GM19372 (cell line): ENCODE data around the gene EIF4E3.
A peak's percentile ranks its signal among the peaks of the same experiment; 100 is the strongest.

Experiments used
- ATAC-seq: cut with Tn5 transposase; IDR thresholded peaks from one replicate; pipeline ENCODE4 v1.9.1; 2021; ENCODE audit warnings: mild to moderate bottlenecking, low read depth, moderate library complexity; ENCODE audit not compliant: unreplicated experiment

EIF4E3 gene

DNA sequence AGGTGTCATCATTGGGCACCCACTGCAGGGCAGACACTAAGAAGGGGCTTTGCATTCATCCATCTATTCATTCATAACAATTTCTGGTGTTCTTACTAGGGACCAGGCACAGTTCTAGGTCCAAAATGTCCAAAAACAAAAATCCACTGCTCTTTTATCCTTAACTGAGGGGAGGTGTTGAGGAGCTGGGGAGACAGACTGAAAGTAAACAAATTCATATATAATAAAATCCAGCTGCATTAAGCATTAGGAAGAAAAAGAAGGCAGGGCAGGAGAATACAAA lies 1.1 kb downstream of the EIF4E3 start:
- no peak for ATAC-seq

DNA sequence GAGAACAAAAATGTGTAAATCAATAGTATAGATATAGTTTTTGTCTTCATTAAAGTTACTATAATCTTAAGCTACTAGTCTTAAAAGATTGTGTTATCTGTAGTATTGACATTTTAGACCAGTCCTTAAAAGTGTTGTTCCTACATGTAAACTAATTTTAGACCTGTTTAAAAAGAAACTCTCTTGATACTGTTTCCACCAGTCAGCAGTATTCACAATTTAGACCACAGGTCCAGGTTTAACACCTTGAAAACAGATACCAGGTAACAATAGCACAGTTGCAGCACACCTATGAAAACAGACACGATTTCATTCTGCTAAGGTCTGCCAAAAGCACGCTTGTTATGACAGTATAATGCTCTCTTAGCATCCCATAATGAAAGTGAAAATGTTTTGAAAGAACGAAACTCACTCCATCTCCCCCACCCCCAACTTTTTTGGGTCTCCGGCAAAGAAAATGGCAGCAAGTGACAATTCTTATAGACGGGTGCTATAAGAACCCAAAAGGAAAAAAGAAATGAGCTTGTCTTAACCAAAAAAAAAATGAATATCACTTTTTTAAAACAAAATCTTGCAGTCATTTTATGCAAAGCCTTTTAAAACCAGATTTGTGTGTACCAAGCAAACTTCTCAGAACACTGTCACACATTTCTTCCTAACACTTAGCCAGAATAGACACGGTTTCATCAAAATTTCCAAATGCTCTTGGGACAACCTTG lies 1.6 kb downstream of the EIF4E3 start:
- no peak for ATAC-seq

DNA sequence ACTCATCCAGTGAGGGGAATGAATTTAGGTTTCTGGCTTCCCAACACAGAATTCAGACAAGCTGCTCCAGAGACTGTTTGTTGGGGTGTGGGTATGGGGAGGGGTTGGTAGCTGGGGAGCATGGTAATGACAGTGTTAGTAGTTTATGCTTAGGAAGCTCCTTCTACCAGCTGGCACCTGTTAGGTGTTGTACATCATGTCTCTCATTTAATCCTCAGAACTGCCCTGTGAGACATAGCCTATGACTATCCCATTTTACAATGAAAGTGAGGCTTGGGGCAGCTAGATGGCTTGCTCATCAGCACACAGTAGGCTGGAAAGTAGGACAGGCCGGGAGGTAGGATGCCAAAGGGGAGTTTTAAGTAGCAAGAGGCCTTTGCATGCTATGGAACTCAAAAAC lies 2.5 kb downstream of the EIF4E3 start:
- ATAC-seq = no peak

DNA sequence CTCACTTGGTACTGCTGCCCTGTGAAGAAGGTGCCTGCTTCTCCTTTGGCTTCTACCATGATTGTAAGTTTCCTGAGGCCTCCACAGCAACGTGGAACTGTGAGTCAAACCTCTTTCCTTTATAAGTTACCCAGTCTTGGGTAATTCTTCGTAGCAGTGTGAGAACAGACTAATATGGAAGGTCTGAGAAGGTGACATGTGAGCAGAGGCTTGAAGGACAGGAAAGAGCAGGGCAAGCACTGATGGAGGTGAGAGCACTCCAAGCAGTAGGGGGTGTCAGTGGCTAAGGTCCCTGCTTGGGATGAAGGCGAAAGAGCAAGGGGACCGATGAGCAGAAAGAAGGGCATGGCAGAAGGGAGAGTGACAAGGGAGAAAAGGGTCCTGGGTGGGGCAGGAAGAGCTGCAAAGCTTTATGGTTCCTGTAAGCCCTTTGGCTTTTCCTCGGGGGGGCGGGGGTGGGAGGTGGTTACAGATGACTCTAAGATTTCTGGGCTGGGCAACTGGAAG lies 3.5 kb downstream of the EIF4E3 start:
- ATAC-seq = no peak

DNA sequence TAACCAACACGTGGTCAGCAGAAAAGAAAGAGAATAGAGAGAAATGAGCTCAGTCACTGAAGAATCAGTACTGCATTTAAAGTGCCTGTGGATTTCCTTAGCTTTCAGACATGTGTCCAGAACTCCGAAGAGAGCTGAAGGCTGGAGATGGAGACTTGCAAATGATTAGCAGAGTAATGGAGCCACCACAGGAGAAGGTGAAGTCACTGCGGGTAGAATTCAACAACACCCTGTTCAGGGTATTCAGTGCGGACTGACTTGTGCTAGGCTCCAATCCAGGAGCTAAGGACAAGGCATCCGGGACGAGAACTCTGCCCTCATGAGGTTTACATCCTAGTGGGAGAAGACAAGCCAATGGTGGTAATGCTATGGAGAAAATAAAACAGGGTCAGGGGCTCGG lies 4.2 kb downstream of the EIF4E3 start:
- no peak for ATAC-seq

DNA sequence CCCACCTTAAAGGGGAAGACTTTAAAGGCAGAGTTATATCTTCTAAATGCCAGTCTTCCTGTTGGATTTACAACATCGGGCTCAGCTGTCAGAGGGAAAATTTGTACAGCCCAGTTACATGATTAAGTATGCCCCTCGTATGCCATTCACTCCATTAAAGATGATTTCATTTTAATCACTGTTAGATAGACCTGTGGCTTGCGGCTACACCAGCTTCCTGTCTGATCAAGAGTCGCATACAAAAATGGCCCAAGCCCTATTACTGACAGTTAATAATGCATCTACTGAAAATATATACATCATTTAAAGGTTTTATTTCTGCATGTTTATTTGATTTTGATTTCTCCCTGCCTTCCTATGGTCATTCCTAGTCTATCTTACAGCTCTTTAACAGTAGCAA lies 7.1 kb downstream of the EIF4E3 start:
- no peak for ATAC-seq

DNA sequence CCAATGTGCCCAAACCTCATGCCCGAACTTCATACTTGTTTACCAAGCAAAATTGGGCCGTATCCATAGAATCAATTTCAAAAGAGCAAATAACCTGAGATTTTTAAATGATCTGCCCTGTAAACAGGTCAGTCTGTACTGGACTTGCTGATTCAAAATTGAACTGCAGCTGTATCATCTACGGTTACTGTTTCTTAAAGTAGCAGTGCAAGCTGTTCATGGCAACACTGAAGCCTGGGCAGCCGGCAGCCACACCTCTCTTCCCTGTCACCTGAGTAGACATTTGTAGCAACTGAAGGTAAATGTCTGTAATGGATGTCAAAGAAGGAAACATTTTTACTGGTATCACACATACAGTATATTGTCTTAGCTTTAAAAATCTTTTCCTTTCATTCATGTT lies 10.6 kb downstream of the EIF4E3 start:
- ATAC-seq = no peak

DNA sequence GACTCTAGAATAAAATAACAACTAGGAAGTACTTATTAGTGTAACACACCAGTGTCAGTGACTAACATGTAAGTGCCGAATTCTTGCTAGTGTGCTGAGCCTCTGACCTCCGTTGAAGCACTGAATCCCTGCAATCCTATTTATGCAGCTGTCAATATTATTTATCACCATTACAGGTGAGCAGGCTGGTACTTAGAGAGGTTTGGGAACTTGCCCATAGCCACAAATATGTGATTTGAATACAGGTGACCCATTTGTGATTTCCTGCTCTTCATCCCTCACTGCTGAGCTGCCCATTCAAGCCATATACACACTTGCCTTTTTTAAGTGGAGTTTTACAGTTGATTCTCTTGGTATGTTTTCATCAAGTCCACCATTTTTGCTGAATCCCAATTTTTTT lies 12.2 kb downstream of the EIF4E3 start:
- no peak for ATAC-seq

DNA sequence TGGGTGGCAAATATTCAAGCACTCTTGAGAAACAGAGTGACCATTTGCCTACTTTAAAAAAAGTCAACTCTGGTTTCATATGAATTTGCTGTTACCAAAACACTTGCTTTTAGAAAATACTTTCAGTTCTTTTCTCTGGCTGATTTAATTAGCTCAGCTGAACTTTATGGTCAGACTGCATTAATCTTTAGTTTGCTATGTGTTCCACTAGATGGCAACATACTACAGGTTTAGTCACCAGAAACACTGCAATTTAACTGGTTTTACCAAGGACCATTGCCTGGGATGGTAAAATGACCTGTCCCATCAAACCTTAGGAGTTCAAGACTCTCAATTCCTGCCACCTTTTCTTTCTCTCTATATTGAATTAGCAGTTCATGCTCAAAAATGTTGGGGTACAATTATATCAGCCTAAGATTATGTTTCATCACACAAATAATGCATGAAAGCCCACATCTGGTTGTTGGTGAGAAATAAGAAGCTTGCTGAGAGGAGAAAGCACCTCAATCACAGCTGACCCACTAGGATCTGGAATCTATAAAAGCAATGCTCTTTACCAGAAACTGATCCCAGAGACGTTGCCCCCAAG lies 14.2 kb downstream of the EIF4E3 start:
- ATAC-seq = peak; percentile 83

DNA sequence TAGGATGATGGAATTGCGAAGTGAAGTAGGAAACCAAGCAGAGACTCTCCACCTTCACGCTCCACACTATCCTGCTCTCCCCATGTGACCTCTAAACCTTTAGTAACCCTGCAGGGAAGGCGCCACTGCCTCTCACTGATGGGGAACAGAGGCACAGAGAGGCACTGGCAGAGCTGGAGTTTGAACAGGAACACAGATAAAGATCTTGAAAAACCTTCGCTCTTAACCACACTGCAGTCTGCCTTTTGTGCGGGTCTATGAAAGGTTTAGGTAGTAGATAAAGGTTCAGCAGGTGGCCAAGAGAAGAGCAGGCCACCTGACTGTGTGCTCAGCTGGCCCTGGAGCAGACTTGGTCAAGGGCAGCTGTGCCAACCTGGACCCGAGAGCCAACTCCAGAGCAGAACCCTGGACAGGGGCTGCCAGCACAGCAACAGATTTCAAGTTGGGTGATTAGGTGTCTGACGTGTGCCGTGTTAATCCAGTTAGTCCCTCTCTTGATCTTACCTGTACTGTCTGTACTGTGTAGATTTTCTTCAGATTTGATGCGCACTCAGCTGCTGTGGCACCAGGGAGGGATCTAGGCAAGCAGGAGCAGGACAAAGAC lies 15.2 kb downstream of the EIF4E3 start:
- no peak for ATAC-seq

DNA sequence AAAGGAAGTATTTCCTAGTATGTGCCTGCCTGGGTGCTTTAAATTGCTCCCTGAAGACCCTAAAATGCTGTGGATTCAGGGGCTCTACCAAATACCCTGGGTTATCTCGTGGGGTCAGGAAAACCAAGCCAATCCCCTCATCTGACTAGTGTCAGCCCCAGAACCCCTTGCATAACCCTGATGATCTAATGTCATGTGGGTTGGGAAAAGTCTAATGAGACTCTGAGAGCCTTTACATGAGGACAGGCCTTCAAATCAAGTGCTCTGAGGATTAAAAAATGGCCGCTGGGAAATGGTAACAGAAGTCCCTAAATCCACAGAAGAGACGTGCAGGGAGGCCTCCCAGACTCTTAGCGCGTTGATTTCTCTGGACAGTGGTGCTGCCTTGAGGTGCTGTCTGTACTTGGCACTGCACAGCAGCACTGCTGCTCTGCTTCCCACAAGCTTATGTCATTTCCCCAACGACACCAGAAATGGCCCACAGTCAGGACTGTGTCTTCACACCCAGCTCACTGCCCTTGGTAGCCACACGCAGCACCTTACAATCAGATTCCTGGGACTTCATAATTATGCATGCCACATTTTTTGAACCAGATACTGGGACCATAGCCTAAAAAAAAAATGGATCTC lies 16.6 kb downstream of the EIF4E3 start:
- no peak for ATAC-seq

DNA sequence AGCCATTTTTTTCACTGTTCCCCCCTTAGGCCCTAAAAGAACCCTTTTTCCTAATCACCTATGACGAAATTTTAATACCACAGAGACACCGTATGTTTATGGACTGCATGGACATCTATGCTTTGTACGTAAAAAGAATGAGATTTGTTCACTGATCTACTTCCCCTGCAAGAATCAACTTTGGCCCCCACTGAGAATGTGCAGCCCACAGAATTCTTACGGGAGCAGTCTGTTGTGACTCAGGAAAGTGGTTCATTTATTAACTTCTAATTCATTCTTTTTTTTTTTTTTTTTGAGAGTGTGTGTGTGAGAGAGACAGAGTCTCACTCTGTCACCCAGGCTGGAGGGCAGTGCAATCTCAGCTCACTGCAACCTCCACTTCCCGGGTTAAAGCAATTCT lies 17.6 kb downstream of the EIF4E3 start:
- no peak for ATAC-seq

DNA sequence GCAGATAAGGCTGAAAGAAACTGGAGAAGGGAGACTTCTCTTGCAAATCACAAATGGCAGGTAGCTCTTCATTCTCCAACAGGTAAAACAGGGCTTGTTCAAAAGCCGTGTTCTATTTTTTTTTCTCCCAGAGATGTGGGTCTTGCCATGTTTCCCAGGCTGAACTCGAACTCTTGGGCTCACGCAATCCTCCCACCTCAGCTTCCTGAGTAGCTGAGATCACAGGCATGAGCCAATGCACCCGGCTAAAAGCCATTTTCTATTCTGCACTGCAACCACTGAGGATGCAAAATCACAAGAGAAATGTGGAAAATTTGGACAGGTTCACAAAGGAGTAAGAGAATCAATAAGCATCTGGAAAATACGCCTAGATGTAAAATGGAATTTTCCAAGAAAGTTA lies 19.5 kb downstream of the EIF4E3 start:
- ATAC-seq = no peak

DNA sequence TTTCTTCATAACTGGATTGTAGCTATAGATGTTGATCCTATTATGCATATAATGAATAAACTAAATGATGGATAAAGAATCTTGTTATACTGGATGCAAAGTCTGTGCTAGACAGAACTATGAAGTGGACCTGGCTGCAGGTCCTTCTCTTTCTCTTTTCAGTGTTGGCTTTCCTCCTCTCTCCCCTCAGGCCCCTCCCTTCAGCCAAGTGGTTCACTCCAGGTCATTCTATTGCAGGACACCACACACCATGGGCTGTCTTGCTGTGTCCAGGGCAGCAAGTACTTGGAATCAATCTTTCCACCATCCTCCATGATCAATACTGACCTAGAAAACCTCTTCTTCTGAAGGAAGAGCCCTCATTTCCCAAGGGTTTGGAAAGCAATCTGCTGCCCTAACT lies 20.3 kb downstream of the EIF4E3 start:
- no peak for ATAC-seq

DNA sequence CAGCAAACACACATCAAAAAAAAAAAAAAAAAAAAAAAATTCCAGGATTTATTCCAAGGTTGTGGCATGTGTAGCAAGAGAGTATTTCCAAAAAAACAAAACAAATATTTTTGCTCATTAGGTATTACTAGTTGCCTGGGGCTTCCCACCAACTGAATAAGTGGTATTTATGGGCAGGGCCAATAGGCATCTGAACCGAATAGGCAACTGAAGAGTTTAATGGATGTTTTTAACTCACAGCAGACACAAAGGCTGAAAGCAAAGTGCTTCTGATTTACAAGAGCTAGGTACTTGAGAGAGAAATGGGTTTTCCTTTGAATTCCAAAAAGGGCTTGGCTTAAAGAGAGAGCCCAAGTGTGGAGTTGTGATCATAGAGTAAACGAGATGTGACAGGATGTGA lies 21.4 kb downstream of the EIF4E3 start:
- no peak for ATAC-seq

DNA sequence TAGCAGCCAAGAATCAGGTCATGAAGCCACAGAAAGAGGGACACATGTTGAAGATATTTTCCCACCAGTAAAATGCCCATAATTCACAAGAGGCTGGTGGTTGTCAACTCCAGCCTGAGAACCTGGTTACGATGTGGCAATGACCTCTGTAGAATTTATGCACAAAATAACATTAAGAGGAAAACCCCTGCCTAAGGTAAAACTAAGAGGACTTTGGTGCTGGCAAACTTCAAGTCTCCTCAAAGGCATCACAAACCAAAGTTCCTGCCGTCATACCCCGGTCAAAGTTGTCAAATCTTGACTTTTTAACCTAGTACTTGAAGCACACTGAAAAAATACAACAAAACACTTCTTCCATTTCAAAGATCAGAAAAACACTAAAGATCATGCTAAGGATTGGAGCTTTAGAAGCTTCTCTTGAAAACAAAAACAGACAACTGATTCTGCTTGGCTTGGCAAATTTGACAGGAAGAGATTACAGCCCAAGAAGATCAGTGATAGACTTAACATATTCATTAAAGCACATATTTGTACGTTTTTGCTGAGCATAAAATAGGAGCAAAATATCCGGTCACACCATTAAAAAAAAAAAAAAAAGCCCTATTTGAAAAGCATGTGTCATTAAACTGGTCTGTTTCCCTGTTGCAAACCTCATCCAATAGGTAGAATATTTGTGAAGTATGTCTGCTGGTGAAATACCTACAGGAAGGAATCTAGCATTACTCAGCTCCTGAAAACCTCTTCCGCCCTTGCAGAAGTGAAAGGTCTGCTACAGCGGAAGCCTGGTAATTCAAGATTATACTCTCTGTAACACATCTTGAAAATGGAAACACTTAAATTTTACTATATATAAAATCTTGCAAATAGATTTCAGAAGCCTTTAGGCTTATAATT lies 22.8 kb downstream of the EIF4E3 start:
- no peak for ATAC-seq

DNA sequence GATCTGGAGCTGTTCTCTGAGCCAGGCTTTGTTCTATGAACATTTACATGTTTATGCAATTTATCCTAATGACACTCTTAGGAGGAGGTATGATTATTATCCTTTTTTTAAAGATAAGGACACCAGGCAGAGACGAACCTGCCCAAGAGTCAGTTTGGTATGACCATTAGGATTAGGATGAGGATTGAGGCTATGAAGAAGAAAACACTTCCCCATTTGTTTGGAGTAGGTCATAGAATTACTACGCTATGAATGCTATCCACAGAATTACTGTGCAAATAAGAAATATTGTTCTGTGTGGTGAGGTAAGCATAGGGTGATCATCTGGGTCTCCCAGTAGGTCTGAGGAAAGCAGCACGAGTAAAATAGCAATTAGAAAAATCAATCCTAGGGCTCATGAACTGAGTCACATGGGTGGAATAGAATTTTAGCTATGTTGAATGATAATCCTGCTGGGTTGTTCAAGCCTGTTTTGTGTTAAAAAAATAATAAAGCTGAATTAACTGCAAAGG lies 23.9 kb downstream of the EIF4E3 start:
- no peak for ATAC-seq

DNA sequence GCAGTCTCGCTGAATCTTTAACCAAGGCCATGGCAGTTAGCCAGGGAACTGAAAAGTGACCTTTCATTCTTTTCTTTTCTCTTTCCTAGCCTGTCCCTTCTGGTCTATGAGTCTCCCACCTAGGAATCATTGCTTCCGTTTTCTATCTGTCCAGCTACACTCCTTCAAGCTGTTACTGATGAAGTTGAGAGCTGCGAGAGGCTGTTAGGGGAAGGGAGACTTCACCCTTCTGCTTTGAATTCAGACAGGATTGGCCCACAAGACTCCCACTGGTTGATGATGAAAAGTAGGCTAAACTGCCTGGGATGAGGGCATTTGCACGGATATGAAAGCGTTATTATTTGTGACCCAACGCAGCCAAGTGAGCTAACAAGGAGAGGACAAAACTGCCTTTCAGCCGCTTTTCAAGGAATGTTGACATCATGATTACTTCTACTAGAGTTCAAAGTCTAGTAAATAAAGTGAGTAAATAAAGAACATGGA lies 30.2 kb downstream of the EIF4E3 start:
- no peak for ATAC-seq

DNA sequence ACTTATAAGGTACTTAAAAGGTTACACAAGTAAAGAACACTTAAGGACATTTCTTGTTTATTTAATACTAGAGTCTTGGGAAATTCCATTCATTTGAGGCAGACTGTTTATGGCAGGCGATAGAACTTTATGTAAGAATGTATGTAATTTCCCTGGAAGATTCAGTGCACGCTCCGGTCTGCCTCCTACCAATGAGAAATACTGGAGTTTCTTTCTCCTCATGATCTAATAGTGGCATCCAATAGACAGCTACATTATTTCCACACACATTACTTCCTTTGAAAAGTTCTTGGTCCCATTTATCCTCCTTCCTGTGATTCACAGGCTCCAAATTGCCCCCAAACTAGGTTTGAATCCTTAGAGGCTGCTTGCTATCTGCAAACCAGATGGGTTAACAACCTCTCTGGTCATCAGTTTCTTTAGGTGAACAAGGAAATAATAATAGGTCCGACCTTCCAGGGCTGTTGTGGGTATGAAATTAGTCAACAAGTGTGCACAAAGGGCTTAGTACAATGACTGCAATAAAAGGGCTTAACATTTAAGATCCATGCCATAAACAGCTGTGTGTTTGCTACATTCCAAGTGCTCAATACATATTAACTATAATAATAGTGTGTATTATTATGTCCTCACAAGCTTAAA lies 30.7 kb downstream of the EIF4E3 start:
- ATAC-seq = no peak

DNA sequence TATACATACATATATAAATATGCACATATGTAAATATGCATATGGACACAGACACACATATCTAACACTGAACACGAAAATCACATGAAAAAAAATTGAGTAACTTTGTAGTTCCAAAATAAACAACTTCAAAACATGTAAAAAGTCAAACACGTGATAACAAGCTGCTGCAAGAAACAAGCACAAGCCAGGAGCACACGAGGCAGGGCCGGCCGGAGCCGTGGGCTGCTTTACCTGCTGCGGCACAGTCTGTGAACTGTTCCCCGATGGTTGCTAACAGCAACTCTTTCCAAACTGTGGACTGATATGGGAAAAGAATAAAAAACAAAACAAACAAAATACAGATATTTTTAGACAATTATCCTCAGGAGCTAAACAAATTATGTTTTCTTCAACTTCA lies 31.6 kb downstream of the EIF4E3 start:
- no peak for ATAC-seq
